ENCODE results near the gene PRCD.

GRCh38 chr17:76515274-76515949 lies 24.4 kb upstream of the PRCD start:
- no peak for TF ChIP-seq EZH2 (IDR thresholded peaks at IDR 0.05; ENCODE audit: borderline replicate concordance, insufficient read depth, low read depth, low read length, poor library complexity, severe bottlenecking)
- TF ChIP-seq CTCF (IDR thresholded peaks at IDR 0.05) = no peak
